Adipocyte (in vitro differentiated cells): ENCODE results near the gene WAC.
A peak's percentile ranks its signal among the peaks of the same experiment; 100 is the strongest.
"Not testable (repeated sequence)": the region's sequence is repeated elsewhere in the genome, so short reads cannot be mapped to it uniquely, and the experiment has no call there.

ENCODE experiments used
- DNase-seq: peaks from one replicate; pipeline ENCODE4 v3.0.0-alpha.2; 2015; ENCODE audit warnings: low read depth
- H3K27me3 ChIP-seq: replicated peaks from 2 replicates; pipeline ENCODE4 v1.7.0; 2013; ENCODE audit warnings: mild to moderate bottlenecking, low read length, moderate library complexity; ENCODE audit not compliant: control insufficient read depth, insufficient read depth
- H3K36me3 ChIP-seq: 2 replicates; pipeline ENCODE4 v1.7.0; 2013; ENCODE audit warnings: low read length, mild to moderate bottlenecking, moderate library complexity; ENCODE audit not compliant: control insufficient read depth, insufficient read depth, severe bottlenecking
- H3K4me1 ChIP-seq: 2 replicates; pipeline ENCODE4 v1.7.0; 2013; ENCODE audit warnings: mild to moderate bottlenecking, low read length, moderate library complexity; ENCODE audit not compliant: control insufficient read depth, insufficient read depth
- H3K4me3 ChIP-seq: 2 replicates; pipeline ENCODE4 v1.7.0; 2013; ENCODE audit warnings: mild to moderate bottlenecking, low read length, moderate library complexity
- H3K9ac ChIP-seq: 2 replicates; pipeline ENCODE4 v1.7.0; 2013; ENCODE audit warnings: mild to moderate bottlenecking, low read length, moderate library complexity
- H3K9me3 ChIP-seq: 2 replicates; pipeline ENCODE4 v1.7.0; 2013; ENCODE audit warnings: mild to moderate bottlenecking, low read length, moderate library complexity; ENCODE audit not compliant: control insufficient read depth

The WAC gene

DNA sequence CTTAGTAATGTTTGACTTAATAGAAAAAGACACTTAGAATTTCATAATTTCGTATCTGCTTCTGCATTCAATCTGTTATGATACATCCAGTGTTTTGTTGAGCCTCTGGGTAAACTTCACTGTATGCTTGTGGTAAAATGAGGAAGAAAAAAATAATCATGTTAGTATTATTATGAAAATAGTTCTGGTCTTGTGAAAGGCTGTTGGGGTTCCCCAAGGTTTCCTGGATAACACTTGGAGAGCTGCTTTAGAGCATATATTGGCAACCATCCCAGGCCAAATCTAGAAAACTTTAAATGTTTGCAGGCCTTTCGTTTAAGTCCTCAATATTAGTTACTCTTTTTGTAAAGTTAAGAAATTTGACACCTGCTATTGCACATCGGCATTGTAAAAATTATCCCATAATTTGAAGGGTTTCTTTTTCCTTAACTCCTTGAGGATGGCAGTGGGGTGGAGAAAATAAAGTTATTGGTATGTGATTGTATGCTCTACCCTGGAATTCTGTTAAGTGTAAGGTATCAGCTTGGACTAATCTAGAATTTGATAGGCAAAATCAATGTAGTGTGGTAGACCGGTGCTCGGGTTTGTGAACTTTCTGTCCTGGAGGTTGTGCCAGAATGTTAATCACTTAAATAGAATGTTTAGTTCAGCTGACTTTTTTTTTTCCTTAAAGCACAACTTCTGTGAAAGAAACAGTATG lies 54.5 kb downstream of the WAC start:
- H3K36me3 ChIP-seq, result peaks cover 79% of the 10 kb centered on the region

DNA sequence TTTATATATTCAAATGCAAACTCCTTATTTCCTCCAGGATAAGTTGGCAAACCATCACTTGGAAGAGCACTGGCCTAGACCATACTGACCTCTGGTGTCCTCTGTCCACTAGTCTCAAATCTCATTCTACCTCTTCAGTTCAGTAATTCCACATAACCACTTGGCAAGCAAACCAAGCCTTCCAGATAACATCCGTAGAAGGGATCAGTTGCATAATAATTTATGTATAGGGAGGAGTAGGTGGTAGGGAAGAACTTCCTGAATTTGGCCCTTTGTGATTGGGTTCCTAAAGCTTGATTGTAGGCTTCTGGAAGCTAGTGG lies 55.0 kb downstream of the WAC start:
- H3K4me1 ChIP-seq, result peaks cover 48% of the 10 kb centered on the region
- H3K27me3 ChIP-seq, result no peaks in the 10 kb centered on the region
- peak; percentile 64 for DNase-seq
- H3K4me3 ChIP-seq, result peak overlapping the region; percentile 0
- peaks cover 78% of the 10 kb centered on the region for H3K36me3 ChIP-seq
- no peaks in the 10 kb centered on the region for H3K9me3 ChIP-seq
- no peak overlapping the region for H3K9ac ChIP-seq

More for the DNA sequence above, 54.5 kb downstream of the WAC start:
- peak; percentile 82 for DNase-seq
- Histone ChIP-seq H3K4me3 (peak overlapping the region; percentile 50), H3K27me3 (no peaks in the 10 kb centered on the region), H3K9ac (no peak overlapping the region), H3K9me3 (no peaks in the 10 kb centered on the region), H3K4me1 (peaks cover 43% of the 10 kb centered on the region)

DNA sequence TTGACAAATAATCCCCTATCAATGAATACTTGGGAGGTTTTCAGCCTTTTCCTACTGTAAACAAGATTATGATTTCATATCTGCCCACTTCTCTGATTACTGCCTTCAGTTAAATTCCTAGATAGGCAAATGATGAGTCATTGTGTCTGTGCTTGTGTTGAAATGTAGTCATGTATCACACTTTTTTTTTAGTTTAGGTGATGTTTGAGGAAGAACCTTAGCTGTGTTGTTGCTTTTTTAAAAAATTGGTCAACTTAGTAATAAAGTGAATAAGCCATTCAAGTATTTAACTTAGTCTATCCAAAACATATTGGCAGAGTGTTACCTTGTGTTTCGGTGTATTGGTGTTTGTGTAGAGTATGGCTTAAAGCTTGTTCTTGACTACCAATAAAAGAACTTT lies 60.0 kb downstream of the WAC start:
- DNase-seq, result peak; percentile 70
- peaks cover 72% of the 10 kb centered on the region for H3K36me3 ChIP-seq

DNA sequence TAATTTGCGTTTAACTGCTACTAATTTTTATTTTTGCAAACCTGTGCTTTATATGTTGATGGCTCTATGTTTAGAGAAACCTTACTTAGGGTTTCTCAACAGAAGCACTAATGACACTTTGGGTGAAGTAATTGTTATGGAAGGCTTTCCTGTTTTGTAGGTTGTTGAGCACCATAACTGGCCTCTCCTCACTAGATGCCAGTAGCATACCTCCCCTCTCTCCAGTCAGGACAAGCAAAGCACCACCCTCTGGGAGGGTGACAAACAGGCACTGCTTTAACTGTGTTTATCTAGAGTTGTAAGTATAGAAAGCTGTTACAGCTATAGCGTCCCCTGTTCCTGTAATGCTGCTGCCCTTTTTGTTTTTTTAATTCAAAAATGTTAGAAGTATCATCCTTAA lies 60.9 kb downstream of the WAC start:
- DNase-seq, result no peak
- Histone ChIP-seq H3K4me3 (no peak overlapping the region), H3K4me1 (peaks cover 55% of the 10 kb centered on the region), H3K9ac (no peak overlapping the region), H3K36me3 (peaks cover 80% of the 10 kb centered on the region), H3K27me3 (no peaks in the 10 kb centered on the region), H3K9me3 (no peaks in the 10 kb centered on the region)

More for the DNA sequence above, 60.0 kb downstream of the WAC start:
- H3K9me3 ChIP-seq, result no peaks in the 10 kb centered on the region
- H3K4me3 ChIP-seq, result no peak overlapping the region
- H3K9ac ChIP-seq, result no peak overlapping the region
- H3K4me1 ChIP-seq, result peaks cover 64% of the 10 kb centered on the region
- no peaks in the 10 kb centered on the region for H3K27me3 ChIP-seq

DNA sequence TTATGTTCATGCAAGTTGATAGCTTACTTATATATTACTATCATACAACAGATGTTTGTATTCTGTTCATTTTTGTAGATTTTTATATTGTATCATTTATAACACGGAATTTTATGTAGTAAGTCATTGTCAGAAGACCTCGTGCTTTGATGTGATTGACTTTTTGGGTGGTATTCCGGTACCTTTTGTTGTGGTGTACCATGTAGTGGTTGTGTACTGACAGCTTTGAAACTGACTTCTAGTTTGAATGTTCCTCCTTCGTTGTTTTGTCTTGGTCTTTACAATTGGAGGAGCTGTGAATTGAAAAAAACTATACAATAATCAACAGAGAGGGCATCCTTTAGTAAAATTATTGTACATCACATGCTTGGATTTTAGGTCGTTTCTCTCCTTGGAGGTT lies 61.5 kb downstream of the WAC start:
- DNase-seq, result no peak
- no peak overlapping the region for H3K4me3 ChIP-seq
- H3K9ac ChIP-seq, result no peak overlapping the region
- peaks cover 49% of the 10 kb centered on the region for H3K4me1 ChIP-seq
- H3K9me3 ChIP-seq, result no peaks in the 10 kb centered on the region
- H3K27me3 ChIP-seq, result no peaks in the 10 kb centered on the region
- H3K36me3 ChIP-seq, result peaks cover 79% of the 10 kb centered on the region

DNA sequence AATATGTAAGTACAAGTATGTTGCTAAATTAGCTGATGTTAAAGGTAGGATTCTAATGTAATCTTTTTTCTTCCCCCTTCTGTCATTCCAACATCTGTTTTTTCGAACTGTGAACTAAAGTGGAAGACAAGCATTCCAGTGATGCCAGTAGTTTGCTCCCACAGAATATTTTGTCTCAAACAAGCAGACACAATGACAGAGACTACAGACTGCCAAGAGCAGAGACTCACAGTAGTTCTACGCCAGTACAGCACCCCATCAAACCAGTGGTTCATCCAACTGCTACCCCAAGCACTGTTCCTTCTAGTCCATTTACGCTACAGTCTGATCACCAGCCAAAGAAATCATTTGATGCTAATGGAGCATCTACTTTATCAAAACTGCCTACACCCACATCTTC lies 62.7 kb downstream of the WAC start:
- H3K9me3 ChIP-seq, result no peaks in the 10 kb centered on the region
- H3K4me3 ChIP-seq, result no peak overlapping the region
- H3K27me3 ChIP-seq, result no peaks in the 10 kb centered on the region
- DNase-seq, result peak; percentile 55
- H3K36me3 ChIP-seq, result peaks cover 67% of the 10 kb centered on the region
- no peak overlapping the region for H3K9ac ChIP-seq
- H3K4me1 ChIP-seq, result peaks cover 46% of the 10 kb centered on the region

DNA sequence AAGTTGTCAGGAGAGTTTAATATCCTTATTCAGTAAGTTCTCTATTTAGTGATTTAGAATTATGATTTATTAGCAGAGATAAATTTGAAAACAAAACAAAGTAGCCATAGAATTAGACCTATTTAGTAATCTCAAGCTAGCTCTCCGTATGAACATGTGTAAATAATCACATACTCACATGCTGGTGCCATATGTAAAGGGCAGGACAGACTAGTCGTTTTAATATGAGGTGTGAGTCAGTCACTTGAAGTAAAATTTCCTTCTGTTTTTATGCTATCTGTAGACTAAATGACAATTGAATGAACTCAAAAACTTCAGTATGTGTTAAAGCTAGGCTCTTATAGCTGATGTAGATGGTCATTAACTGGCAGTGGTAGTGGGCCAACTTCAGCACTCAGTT lies 67.1 kb downstream of the WAC start:
- Histone ChIP-seq H3K27me3 (no peaks in the 10 kb centered on the region), H3K4me3 (no peak overlapping the region), H3K36me3 (peaks cover 50% of the 10 kb centered on the region), H3K9ac (no peak overlapping the region), H3K4me1 (peaks cover 16% of the 10 kb centered on the region), H3K9me3 (no peaks in the 10 kb centered on the region)
- DNase-seq, result no peak

DNA sequence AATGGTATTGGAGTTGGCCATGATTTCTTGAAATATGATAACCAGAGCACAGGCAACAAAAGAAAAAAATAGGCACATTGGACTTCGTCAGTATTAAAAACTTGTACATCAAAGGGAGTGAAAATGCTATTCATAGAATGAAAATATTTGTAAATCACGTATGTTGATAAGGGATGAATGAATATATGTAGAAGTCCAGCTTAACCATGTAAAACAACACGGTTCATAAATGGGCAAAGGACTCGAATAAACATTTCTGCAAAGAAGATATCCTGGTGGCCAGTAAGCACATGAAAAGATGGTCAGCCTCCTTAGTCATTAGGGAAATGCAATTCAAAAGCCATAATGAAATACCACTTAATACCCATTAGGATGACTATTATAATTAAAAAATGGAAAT lies 68.1 kb downstream of the WAC start:
- peaks cover 41% of the 10 kb centered on the region for H3K36me3 ChIP-seq
- DNase-seq, result no peak

DNA sequence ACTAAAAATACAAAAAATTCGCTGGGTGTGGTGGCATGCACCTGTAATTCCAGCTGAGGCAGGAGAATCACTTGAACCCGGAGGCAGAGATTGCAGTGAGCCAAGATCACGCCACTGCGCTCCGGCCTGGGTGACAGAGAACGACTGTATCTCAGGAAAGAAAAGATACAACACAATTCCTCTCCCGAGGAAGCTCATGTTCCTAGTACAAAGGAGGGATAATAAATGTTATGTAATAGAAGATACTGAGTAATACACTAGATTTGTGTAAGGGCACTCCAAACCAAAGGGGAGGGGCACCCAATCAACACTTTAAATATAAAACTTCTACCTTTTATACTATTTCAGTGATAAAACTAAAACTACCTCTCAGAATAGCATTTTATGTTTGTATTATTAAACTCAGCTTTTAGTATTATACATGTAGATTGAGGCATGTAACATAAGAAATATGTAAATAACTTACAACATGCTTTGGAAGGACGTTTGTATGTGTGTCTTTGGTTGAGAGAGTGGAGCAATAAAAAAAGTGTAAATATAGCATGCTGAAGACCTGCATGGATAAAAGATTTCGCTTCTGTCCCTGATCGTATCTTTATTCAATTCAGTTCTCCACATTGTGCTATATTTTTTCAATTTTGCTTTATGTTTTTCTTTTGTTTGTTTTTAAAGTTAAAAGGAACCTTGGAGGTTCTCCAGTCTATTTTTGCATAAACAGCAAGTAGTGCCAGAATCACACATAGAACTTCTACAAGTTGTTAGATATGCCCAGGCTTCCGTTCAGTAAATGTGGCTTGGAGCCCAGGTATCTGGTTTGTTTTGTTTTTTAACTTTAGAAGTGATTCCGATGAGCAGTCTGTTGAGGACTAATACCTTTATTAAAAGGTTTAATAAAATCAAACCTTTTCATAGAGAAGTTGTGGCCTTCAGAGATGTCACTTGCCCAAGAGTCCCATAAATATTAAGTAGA lies 71.9 kb downstream of the WAC start:
- H3K27me3 ChIP-seq, result no peaks in the 10 kb centered on the region
- H3K4me1 ChIP-seq, result peaks cover 5% of the 10 kb centered on the region
- no peak overlapping the region for H3K9ac ChIP-seq
- no peaks in the 10 kb centered on the region for H3K9me3 ChIP-seq
- peaks cover 38% of the 10 kb centered on the region for H3K36me3 ChIP-seq
- no peak overlapping the region for H3K4me3 ChIP-seq
- no peak for DNase-seq

More for the DNA sequence above, 68.1 kb downstream of the WAC start:
- Histone ChIP-seq H3K4me1 (peaks cover 7% of the 10 kb centered on the region), H3K27me3 (no peaks in the 10 kb centered on the region), H3K9ac (no peak overlapping the region), H3K9me3 (no peaks in the 10 kb centered on the region), H3K4me3 (no peak overlapping the region)

DNA sequence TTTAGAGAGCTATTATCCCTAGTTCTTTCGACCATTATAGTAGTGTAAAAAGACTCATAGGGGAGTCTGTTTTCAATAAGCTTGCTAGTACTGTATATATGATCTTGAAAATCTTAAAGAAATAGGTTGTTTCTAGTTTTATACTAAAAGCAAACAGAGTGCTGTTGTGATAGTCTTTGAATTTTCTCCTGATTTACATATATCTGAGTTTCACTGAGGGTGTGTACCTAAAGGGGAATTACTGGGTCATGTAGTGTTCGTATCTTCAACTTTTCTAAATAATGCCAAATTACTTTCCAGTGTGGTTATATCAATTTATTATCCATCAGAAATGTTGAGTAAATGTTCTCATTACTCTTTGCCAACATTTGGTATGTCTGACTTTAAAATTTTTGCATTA lies 73.7 kb downstream of the WAC start:
- H3K36me3 ChIP-seq, result peaks cover 48% of the 10 kb centered on the region

DNA sequence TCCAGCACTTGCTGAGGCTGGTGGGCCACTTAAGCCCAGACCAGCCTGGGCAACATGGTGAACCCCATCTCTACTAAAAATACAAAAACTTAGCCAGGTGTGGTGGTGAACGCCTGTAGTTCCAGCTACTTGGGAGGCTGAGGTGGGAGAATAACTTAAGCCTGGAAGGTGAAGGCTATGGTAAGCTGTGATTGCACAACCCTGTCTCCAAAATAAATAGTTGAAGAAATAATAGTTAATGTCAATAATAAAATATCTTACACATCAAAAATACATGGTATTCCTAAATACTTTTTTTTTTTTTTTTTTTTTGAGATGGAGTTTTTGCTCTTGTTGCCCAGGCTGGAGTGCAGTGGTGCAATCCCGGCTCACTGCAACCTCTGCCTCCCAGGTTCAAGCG lies 76.7 kb downstream of the WAC start:
- not testable (repeated sequence) for H3K9ac ChIP-seq, DNase-seq, H3K9me3 ChIP-seq, H3K4me1 ChIP-seq, H3K27me3 ChIP-seq, H3K4me3 ChIP-seq
- peaks cover 72% of the 10 kb centered on the region for H3K36me3 ChIP-seq

More for the DNA sequence above, 73.7 kb downstream of the WAC start:
- no peak overlapping the region for H3K4me3 ChIP-seq
- H3K9ac ChIP-seq, result no peak overlapping the region
- H3K27me3 ChIP-seq, result no peaks in the 10 kb centered on the region
- DNase-seq, result no peak
- H3K9me3 ChIP-seq, result no peaks in the 10 kb centered on the region
- peaks cover 5% of the 10 kb centered on the region for H3K4me1 ChIP-seq
